ENCODE results near the gene RTP1. TPM values are rescaled to one million over a fixed set of nuclear protein-coding genes. Genes with fewer than 3 reads are reported as not detected.

RTP1 gene
- polyA plus RNA-seq, 1 experiment = not detected

DNA sequence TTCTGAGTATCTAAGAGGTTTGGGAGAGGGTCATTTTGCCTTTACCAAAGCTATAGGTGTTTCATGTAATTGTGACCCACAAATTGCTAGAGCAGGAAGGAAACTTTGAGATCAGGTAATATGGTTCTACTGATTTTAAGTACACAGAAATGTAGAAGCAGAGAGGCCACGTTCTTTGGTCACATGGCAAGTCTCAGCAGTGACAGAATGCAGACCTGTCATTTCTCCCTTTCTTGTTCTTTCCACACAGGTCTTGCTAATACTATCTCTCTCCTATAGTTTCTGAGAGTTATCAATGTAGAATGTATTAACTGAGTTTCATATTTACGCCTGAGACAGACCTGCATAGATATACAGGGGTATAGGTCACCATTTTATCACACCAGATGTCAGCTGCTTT is 10.9 kb upstream of the RTP1 start:
- CTCF ChIA-PET = interaction anchor here (0.6 to 1.1 kb wide), 2 partner anchors 11 to 20 kb away, joined by 3 to 4 read pairs; partner anchors contain the start of gene RTP1
- H3K4me3 ChIP-seq (ENCODE audit: low read depth, low read length) = no peak overlapping the region
- H3K27me3 ChIP-seq (ENCODE audit: control insufficient read depth, insufficient read depth, low read length) = no peaks in the 10 kb centered on the region
- no peaks in the 10 kb centered on the region for H3K36me3 ChIP-seq (ENCODE audit: control insufficient read depth, insufficient read depth, low read length)
- POLR2A ChIA-PET = no interaction called here
- TF ChIP-seq, protein P1, sequence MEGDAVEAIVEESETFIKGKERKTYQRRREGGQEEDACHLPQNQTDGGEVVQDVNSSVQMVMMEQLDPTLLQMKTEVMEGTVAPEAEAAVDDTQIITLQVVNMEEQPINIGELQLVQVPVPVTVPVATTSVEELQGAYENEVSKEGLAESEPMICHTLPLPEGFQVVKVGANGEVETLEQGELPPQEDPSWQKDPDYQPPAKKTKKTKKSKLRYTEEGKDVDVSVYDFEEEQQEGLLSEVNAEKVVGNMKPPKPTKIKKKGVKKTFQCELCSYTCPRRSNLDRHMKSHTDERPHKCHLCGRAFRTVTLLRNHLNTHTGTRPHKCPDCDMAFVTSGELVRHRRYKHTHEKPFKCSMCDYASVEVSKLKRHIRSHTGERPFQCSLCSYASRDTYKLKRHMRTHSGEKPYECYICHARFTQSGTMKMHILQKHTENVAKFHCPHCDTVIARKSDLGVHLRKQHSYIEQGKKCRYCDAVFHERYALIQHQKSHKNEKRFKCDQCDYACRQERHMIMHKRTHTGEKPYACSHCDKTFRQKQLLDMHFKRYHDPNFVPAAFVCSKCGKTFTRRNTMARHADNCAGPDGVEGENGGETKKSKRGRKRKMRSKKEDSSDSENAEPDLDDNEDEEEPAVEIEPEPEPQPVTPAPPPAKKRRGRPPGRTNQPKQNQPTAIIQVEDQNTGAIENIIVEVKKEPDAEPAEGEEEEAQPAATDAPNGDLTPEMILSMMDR (IDR thresholded peaks at IDR 0.05; ENCODE audit: insufficient read depth, low read depth, low read length) = no peak
- DNase-seq (ENCODE audit: low read depth) = no peak

DNA sequence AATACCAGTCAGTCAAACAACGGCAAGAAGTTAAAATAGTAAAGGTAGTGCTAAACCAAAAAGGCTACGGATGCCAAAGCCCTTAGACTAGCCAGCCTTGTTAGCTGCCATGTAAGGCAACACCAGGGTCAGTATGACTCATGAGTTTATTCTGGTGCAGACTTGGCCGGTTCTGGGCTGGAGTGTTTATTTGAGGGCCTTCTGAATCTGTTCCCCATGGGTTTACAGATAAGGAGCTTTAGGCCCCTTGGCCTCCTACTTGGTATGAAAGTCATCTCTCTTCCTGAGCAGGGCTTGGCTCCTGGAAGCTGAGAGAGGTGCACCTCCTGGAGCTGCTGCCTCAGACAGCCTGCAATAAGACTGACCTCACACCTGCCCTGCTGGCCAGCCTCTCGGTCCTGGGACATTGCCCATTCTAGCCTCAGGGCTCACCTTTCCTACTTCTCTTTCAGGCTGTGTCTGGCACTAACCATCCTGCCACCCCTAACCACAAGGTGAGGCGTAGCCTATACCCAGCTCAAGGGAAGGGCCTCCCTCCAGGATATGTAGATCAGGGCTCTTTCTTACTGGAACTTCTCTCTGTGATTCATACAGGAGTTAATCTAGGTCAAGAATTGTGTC is 10.4 kb upstream of the RTP1 start:
- Histone ChIP-seq H3K4me3 (ENCODE audit: low read depth, low read length) (no peak overlapping the region), H3K27me3 (ENCODE audit: control insufficient read depth, insufficient read depth, low read length) (no peaks in the 10 kb centered on the region), H3K36me3 (ENCODE audit: control insufficient read depth, insufficient read depth, low read length) (no peaks in the 10 kb centered on the region)
- TF ChIP-seq, protein P1 (IDR thresholded peaks at IDR 0.05; ENCODE audit: insufficient read depth, low read depth, low read length) = no peak
- DNase-seq (ENCODE audit: low read depth) = no peak
- ChIA-PET POLR2A (interaction anchor here (0.5 to 0.6 kb wide), 2 partner anchors 69 to 143 kb away, joined by 3 read pairs; no protein-coding TSS in a partner anchor), CTCF (interaction anchor here (0.6 to 1.1 kb wide), 2 partner anchors 10 to 20 kb away, joined by 3 to 4 read pairs; partner anchors contain the start of gene RTP1)

DNA sequence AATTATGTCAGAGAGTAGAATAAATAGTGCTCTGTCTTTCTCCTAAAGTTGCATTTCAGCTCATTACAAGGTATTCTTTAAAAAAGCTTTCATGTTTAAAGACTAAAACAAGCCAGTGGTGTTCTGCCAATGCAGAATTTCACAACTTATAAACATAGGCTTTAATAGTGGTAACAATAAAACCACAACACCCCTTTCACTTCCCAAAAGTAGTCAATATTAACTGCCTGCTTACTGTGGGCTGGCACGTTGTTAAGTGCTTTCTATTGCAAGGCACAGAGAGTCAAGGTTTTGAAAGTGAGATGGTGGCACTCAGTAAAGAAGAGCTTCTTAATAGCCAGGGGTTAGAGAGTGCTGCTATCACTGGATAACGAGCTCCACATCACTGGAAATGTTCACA is 8.4 kb upstream of the RTP1 start:
- no peaks in the 10 kb centered on the region for H3K27me3 ChIP-seq (ENCODE audit: control insufficient read depth, insufficient read depth, low read length)
- H3K36me3 ChIP-seq (ENCODE audit: control insufficient read depth, insufficient read depth, low read length) = no peaks in the 10 kb centered on the region
- ChIA-PET CTCF (interaction anchor here (0.7 to 1.4 kb wide), 5 partner anchors 10 to 491 kb away, joined by 3 to 4 read pairs (median 3); no protein-coding TSS in a partner anchor), POLR2A (no interaction called here)
- TF ChIP-seq, protein P1 (IDR thresholded peaks at IDR 0.05; ENCODE audit: insufficient read depth, low read depth, low read length) = no peak
- no peak for DNase-seq (ENCODE audit: low read depth)
- no peak overlapping the region for H3K4me3 ChIP-seq (ENCODE audit: low read depth, low read length)

DNA sequence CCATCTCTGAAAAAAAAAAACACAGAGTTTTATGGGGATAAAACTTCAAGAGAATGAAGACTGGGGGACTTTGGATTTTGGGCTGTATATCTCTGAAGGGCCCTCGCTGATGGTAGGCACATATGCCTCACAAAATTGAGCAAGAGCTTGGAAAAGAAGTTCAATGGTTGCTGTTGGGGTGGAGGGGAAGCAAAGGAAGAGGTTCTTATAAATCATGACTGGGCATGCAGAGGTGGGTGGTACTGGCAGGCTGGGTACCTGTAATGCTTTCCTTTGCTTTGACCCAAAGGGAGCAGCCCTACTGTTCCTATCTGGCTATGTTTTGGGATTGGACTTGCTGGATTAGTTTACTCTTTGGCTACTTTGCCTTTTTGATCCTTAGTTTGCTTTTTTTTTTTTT is 6.0 kb upstream of the RTP1 start:
- ChIA-PET POLR2A (no interaction called here), CTCF (interaction anchor here (0.6 to 1.3 kb wide), 2 partner anchors 27 to 103 kb away, joined by 3 read pairs; no protein-coding TSS in a partner anchor)
- Histone ChIP-seq H3K4me3 (ENCODE audit: low read depth, low read length) (no peak overlapping the region), H3K27me3 (ENCODE audit: control insufficient read depth, insufficient read depth, low read length) (no peaks in the 10 kb centered on the region), H3K36me3 (ENCODE audit: control insufficient read depth, insufficient read depth, low read length) (no peaks in the 10 kb centered on the region)
- TF ChIP-seq, protein P1 (IDR thresholded peaks at IDR 0.05; ENCODE audit: insufficient read depth, low read depth, low read length) = no peak
- no peak for DNase-seq (ENCODE audit: low read depth)

DNA sequence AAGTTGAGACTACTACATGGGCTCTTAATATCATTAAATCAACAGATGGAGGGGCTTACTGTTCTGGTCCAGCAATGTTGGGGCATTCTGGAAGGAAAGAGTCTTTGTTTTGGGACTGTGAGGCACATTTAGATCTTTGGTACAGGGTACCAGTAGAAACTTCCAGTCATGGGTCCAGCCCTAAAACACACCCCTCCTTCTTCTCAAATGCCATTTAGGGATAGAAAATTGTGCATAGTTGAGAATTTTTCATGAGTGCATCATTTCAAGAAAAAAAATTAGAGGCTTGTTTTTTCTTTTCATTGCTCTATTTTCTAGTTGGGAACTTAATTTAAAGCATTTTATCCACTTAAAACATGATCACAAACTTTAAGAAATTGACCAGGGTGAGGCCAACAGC is 4.1 kb upstream of the RTP1 start:
- no peak for DNase-seq (ENCODE audit: low read depth)
- CTCF ChIA-PET = interaction anchor here (0.7 kb wide), 1 partner anchor 39 kb away, joined by 3 read pairs; no protein-coding TSS in a partner anchor

More for the DNA sequence above, 4.1 kb upstream of the RTP1 start:
- TF ChIP-seq, protein P1 (IDR thresholded peaks at IDR 0.05; ENCODE audit: insufficient read depth, low read depth, low read length) = no peak
- POLR2A ChIA-PET = no interaction called here
- Histone ChIP-seq H3K36me3 (ENCODE audit: control insufficient read depth, insufficient read depth, low read length) (no peaks in the 10 kb centered on the region), H3K4me3 (ENCODE audit: low read depth, low read length) (no peak overlapping the region), H3K27me3 (ENCODE audit: control insufficient read depth, insufficient read depth, low read length) (no peaks in the 10 kb centered on the region)
